HG02938 (cell line): ENCODE results near the gene DCUN1D1.
A peak's percentile ranks its signal among the peaks of the same experiment; 100 is the strongest.
"Not testable (repeated sequence)": the region's sequence is repeated elsewhere in the genome, so short reads cannot be mapped to it uniquely, and the experiment has no call there.

Source experiments
- ATAC-seq: cut with Tn5 transposase; IDR thresholded peaks from one replicate; pipeline ENCODE4 v1.9.1; 2021; ENCODE audit warnings: mild to moderate bottlenecking, moderate library complexity; ENCODE audit not compliant: unreplicated experiment

Gene DCUN1D1

GRCh38 chr3:182980204-182981037 is at the start of gene DCUN1D1:
TSS of gene DCUN1D1 (minus strand) at chr3:182980538. CDS start at chr3:182980489, 49 bp downstream.
- ATAC-seq: peak; percentile 79

DNA sequence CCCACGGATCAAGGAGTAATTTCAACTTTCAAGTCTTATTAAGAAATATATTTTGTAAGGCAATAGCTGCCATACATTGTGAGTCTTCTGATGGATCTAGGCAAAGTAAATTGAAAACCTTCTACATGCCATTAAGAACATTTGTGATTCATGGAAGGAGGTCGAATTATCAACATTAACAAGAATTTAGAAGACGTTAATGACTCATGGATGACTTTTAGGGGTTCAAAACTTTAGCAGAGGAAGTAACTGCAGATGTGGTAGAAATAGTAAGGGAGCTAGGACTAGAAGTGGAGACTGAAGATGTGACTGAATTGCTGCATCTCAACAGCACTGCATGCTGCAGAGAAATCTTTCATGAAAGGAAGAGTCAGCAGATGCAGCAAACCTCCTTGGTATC is 48.1 kb upstream of the DCUN1D1 start:
- no peak for ATAC-seq

- no peak for ATAC-seq
Observed at GRCh38 chr3:183027276-183027675, 46.9 kb upstream of the DCUN1D1 start.

GRCh38 chr3:183022936-183023516 is 42.7 kb upstream of the DCUN1D1 start:
- no peak for ATAC-seq

DNA sequence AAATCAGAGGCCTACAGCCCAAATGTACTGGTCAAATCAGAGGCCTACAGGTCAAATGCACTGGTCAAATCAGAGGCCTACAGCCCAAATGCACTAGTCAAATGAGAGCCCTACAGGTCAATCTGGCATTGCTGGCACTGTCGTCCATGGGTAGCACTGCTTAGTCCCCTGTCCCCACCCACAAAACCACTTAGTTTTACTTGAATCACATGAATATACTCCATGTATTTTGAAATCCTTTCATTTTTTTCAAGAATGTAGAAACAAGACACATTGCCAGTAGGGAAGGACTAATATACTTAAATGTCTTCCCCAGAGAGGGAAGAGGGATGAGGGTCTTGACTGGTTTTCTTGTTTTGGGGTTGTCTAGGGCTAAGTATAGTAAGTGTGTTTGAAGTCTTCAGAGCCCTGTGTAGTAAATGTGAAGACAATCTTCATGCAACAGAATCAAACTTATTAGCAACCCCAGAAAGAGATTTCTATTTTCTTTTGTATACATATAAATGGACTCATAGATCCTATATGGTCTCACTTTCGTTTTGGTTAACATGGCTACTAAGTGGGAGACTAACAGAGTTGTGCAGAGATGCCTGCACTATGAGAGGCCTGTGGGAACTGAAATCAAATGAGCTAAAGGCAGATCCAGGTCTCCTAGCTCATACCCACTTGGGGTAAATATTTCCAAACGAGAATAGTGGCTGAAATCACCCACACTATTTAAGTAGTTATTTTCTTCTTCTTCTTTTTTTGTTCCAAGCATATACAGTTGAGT is 38.3 kb upstream of the DCUN1D1 start:
- no peak for ATAC-seq

DNA sequence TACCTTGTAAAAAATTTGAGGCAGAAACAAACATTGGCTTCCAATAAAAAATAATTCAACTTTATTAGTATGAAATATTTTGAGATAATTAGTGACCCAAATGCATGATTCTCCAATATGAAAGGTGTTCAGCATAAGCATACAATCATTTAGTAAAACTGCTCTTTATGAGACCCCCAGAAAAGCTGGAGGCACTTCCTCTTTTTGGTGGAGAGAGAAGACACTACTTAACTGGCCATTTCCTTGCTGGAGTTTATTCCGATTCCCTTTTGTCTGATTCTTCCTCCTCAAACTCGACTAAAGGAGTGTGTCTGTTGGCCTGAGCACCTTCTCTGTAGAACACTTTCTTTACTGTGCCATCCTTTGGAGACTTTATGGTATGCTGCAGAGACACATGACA is 34.8 kb upstream of the DCUN1D1 start:
- no peak for ATAC-seq

- no peak for ATAC-seq
Observed at GRCh38 chr3:183013856-183014255, 33.5 kb upstream of the DCUN1D1 start.

DNA sequence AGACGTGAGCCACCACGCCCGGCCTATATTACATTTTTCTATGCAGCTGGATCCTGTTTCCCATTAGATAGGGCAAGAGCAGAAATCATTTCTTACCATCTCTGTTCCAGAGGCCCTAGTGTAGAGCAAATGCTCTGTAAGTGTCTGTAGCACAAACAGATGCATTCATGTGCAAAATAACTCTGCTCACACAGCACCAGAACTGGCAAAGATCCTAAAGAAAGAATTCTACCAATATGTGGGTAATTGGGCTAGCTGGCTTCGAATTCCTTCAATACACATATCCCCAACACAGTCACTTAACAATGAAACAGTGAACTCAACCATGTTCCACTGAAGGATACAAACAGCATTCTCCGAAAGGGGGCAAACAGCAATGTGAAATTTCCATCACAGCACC is 32.7 kb upstream of the DCUN1D1 start:
- ATAC-seq: no peak

- no peak for ATAC-seq
Observed at GRCh38 chr3:183008800-183009199, 28.5 kb upstream of the DCUN1D1 start.

DNA sequence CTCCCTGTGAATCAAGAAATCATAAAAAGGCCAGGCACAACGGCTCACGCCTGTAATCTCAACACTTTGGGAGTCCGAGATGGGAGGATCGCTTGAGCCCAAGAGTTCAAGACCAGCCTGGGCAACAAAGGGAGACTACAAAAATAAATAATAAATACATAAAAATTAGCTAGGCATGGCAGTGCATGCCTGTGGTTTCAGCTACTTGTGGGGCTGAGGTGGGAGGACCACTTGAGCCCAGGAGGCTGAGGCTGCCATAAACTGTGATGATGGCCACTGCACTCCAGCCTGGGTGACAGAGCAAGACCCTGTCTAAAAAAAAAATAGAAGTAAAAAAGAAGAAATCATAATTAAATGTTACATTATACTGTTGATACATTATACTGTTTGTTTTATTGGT is 28.0 kb upstream of the DCUN1D1 start:
- no peak for ATAC-seq

DNA sequence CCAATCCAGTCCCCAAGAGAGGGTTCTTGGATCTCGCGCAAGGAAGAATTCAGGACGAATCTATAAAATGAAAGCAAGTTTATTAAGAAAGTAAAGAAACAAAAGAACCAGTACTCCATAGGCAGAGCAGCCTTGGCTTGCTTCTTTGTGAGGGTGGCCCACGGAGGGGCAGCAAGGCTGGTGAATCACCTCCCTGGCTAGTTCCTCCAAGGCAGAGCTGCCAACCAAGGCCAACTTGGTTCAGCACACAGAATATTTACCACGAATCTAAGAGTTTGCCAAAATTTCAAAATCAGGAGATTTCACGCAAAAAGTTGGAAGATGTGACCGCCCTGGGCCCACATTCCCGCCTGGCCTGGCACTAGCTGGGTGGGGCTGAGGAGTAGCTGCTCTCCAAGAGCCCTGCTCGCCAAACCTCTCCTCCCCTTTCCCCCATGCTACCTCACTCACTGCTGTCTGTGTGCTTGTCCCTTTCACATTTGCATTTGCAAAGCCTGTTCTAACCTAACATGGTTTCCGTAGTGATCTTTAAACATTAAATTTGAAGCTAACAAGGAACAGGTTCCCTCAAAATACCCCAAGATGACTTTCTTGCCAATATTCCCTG is 26.2 kb upstream of the DCUN1D1 start:
- no peak for ATAC-seq

DNA sequence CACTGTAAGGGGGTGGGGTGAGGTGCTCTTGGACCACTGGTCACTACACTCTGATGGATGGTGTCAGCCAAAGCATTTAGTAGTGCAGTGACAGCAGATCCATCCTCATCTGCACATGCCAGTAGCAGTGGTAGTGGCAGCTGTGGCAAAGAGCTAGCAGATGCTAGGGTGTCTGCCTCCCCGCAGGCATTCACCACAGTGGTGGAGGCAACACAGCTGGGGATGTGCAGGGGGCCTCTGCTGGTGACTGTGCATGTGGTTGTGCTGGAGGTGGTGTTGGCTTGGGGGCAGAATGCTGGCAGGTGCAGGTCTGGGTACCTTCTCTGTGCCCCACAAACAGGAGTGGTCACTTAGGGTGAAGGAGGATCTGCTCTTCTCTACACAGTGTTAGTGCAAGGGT is 19.4 kb upstream of the DCUN1D1 start:
- no peak for ATAC-seq

DNA sequence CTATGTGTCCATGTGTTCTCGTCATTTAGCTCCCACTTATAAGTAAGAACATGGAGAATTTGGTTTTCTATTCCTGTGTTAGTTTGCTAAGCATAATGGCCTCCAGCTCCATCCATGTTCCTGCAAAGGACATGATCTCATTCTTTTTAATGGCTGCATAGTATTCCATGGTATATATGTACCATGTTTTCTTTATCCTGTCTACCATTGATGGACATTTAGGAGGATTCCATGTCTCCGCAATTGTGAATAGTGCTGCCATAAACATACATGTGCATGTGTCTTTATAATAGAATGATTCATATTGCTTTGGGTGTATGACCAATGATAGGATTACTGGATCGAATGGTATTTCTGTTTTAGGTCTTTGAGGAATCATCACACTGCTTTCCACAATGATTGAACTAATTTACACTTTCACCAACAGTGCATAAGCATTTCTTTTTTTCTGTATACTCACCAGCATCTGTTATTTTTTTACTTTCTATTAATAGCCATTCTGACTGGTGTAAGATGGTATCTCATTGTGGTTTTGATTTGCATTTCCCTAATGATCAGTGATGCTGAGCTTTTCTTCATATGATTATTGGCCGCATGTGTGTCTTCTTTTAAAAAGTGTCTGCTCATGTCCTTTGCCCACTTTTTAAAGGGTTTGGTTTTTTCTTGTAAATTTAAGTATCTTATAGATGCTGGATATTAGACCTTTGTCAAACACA is 13.3 kb upstream of the DCUN1D1 start:
- ATAC-seq: not testable (repeated sequence)

DNA sequence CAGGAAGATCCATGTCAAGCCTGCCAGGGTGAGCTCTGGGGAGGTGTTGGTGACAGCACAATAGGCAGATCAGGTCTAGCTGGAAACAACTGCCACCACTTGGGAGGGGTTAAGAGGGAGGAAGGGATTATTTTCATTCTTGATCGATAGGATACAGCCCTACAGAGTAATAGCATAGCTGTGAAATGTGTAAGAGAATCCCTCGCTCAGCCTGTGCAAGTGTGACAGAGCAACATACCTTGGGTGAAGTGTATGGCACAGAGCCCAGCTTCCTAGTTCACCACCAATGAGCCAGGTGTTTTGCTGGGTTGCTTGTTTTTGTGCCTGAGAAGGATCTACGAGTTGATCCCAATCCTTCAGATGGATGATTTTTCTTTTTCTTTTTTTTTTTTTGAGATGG is 9.2 kb upstream of the DCUN1D1 start:
- ATAC-seq: no peak

DNA sequence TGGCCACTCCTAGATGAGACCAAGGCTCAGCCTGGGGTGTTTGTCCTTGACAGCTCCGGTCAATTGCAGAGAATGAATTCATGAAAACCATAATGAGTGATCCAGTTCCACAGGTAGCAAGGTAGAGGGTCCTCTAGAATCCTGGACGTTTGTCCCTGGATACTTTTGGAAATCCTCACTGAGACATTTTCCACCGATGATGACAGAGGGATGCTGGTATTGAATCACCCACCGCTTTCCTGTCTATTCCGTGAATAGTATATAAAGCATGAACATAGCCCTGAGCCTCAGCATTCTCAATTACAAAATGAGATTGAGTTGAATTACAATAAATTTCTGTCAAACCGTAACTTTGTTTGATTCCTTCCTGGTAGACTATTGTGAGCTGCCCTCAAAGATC is 5.7 kb upstream of the DCUN1D1 start:
- no peak for ATAC-seq

- no peak for ATAC-seq
Observed at GRCh38 chr3:182983876-182984275, 3.5 kb upstream of the DCUN1D1 start.

DNA sequence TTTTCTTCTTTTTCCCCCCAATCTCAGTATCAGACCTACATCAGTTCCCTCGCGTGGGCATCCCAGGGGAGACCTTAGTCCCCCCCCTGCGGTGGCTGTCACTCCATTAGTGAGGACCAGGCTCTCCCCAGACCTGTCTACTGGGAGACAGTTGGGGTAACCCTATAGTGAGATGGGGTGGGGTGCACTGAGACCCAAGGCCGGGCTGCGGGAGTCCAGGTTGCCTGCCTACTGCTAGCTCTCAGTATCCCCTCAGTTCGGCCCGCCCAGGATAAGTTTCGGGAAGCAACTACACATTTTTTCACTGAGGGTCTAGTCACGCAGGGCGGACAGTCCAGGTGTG is 671 bp upstream of the DCUN1D1 start:
- no peak for ATAC-seq

- peak; percentile 21 for ATAC-seq
Observed at GRCh38 chr3:182979674-182980191, 605 bp downstream of the DCUN1D1 start.

DNA sequence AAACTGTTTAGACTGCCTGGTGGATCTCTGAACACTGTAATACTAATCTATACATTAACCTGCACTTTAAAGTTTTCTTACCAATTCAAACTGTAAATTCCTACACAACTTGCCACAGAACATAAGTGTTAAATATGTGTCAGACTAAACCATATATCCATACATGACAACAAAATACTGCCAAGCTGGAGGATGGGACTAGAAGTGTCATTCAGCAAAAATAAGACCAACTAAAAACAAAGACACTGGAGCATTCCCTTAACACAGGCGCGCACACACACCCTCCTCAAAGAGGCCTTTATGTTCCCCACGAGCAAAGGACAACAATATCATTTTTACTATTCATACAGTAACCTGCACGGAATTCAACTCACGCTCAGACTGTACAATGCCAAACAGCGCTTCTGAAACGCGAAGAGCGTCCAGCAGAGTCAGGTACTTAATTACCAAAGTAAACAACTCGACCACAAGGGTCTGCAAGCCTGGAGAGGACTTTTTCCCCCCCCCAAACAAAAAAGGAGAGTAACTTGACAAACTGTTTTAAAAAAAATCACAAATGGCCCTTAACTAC is 1.1 kb downstream of the DCUN1D1 start:
- no peak for ATAC-seq

DNA sequence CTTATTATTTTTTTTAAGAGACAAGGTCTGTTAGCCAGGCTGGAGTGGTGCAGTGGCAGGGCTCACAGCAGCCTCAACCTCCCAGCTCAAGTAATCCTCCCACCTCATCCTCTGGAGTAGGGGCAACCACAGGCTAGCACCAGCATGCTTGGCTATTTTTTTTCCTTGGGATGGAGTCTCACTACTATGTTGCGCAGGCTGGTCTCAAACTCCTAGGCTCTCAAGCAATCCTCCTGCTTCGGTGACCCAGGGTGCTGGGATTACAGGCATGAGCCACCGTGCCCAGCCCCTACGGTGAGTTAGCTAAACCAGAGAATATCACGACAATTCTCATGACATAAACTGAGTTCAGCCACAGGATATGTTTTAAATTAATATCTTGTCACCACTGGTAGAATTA is 2.0 kb downstream of the DCUN1D1 start:
- ATAC-seq: no peak
